Fibroblast of lung (primary cell): ENCODE results near the gene TMC2. TPM values are rescaled to one million over a fixed set of nuclear protein-coding genes. Genes with fewer than 3 reads are reported as not detected.

ENCODE experiments used
- DNase-seq, 2 donors: peaks; one replicate each; pipeline versions ENCODE4 v3.0.0 to v3.0.0-alpha.2; 2010; ENCODE audit warnings: low read depth in 2 of 2
- H2AFZ ChIP-seq: 2 replicates; pipeline ENCODE4 v1.5.1; 2012; ENCODE audit warnings: low read length, control low read depth, inconsistent platforms
- H3K27ac ChIP-seq: 2 replicates; pipeline ENCODE4 v1.5.1; 2011; ENCODE audit warnings: low read length, control low read depth; ENCODE audit not compliant: insufficient read depth
- H3K27me3 ChIP-seq: 2 replicates; pipeline ENCODE4 v1.5.1; 2011; ENCODE audit warnings: mild to moderate bottlenecking, low read length; ENCODE audit not compliant: control insufficient read depth, insufficient read depth
- H3K36me3 ChIP-seq: 2 replicates; pipeline ENCODE4 v1.5.1; 2011; ENCODE audit warnings: low read length; ENCODE audit not compliant: control insufficient read depth, insufficient read depth
- H3K4me1 ChIP-seq: 2 replicates; pipeline ENCODE4 v1.5.1; 2011; ENCODE audit warnings: low read length; ENCODE audit not compliant: control insufficient read depth, insufficient read depth; ENCODE audit errors: extremely low read depth
- H3K4me2 ChIP-seq: 2 replicates; pipeline ENCODE4 v1.5.1; 2011; ENCODE audit warnings: low read length, control low read depth; ENCODE audit not compliant: insufficient read depth; ENCODE audit errors: extremely low read depth
- H3K4me3 ChIP-seq, 4 experiments: fragments of 200-600 bp in 1 of 4; sonication (generic) in 1 of 4; replicated peaks in 1 of 4; 2 replicates each; pipeline ENCODE4 v1.5.1; 2011 to 2016; ENCODE audit warnings: low read length in 4 of 4, low read depth in 3 of 4, mild to moderate bottlenecking in 3 of 4, control low read depth in 2 of 4, inconsistent platforms in 1 of 4, mixed read lengths in 1 of 4; ENCODE audit not compliant: insufficient read depth in 1 of 4; ENCODE audit errors: control extremely low read depth in 1 of 4
- H3K79me2 ChIP-seq: 2 replicates; pipeline ENCODE4 v1.5.1; 2012; ENCODE audit warnings: mild to moderate bottlenecking, low read length, inconsistent platforms; ENCODE audit not compliant: control insufficient read depth, insufficient read depth
- H3K9ac ChIP-seq: 2 replicates; pipeline ENCODE4 v1.5.1; 2011; ENCODE audit warnings: mild to moderate bottlenecking, low read length, control low read depth; ENCODE audit not compliant: insufficient read depth
- H3K9me3 ChIP-seq: 2 replicates; pipeline ENCODE4 v1.5.1; 2012; ENCODE audit warnings: low read depth, low read length; ENCODE audit not compliant: control insufficient read depth, insufficient read depth
- H4K20me1 ChIP-seq: 2 replicates; pipeline ENCODE4 v1.5.1; 2011; ENCODE audit warnings: low read length; ENCODE audit not compliant: control insufficient read depth, insufficient read depth; ENCODE audit errors: extremely low read depth
- EZH2 ChIP-seq: IDR thresholded peaks from 2 replicates; pipeline ENCODE4 v1.5.1; 2012; ENCODE audit warnings: low read length, control low read depth, mild to moderate bottlenecking; ENCODE audit errors: missing control alignments
- polyA plus RNA-seq, 2 donors: library from polyadenylated mRNA; depleted of rRNA in 1 of 2; stranded (reverse) in 1 of 2; unstranded in 1 of 2; fragments of >200 nt; gene quantifications; 2 replicates each; pipeline ENCODE4 v1.2.1, GENCODE V29; 2011 to 2012; ENCODE audit warnings: missing spikeins in 1 of 2
- total RNA-seq: library from RNA; depleted of rRNA; stranded (reverse); fragments of >200 nt; gene quantifications from 2 replicates; pipeline ENCODE4 v1.2.1, GENCODE V29; 2014
- TF ChIP-seq, protein P1 (sequence below), 2 donors: IDR thresholded peaks in 1 of 2; conservative IDR thresholded peaks in 1 of 2; 1 replicate in 1 of 2; 2 replicates in 1 of 2; pipeline ENCODE4 v1.5.1; 2011 to 2012; ENCODE audit warnings: low read length in 2 of 2, control low read depth in 1 of 2, inconsistent platforms in 1 of 2, low read depth in 1 of 2, mild to moderate bottlenecking in 1 of 2

Gene TMC2
- total and polyA plus RNA-seq, 2 donors (not counting 1 experiment from before 2014, with no cell fraction given) = under 0.01 TPM; not detected in 1

- Histone ChIP-seq H3K27ac (no peak overlapping the region), H3K4me1 (no peaks in the 10 kb centered on the region), H3K4me2 (no peak overlapping the region), H3K4me3 (no peak overlapping the region), H4K20me1 (no peaks in the 10 kb centered on the region), H2AFZ (no peak overlapping the region), H3K36me3 (no peaks in the 10 kb centered on the region), H3K9ac (no peak overlapping the region), H3K27me3 (no peaks in the 10 kb centered on the region), H3K9me3 (no peaks in the 10 kb centered on the region), H3K79me2 (no peaks in the 10 kb centered on the region)
- TF ChIP-seq, protein P1, sequence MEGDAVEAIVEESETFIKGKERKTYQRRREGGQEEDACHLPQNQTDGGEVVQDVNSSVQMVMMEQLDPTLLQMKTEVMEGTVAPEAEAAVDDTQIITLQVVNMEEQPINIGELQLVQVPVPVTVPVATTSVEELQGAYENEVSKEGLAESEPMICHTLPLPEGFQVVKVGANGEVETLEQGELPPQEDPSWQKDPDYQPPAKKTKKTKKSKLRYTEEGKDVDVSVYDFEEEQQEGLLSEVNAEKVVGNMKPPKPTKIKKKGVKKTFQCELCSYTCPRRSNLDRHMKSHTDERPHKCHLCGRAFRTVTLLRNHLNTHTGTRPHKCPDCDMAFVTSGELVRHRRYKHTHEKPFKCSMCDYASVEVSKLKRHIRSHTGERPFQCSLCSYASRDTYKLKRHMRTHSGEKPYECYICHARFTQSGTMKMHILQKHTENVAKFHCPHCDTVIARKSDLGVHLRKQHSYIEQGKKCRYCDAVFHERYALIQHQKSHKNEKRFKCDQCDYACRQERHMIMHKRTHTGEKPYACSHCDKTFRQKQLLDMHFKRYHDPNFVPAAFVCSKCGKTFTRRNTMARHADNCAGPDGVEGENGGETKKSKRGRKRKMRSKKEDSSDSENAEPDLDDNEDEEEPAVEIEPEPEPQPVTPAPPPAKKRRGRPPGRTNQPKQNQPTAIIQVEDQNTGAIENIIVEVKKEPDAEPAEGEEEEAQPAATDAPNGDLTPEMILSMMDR (conservative IDR thresholded peaks at IDR 0.05 in 1 of 2, IDR thresholded peaks at IDR 0.05 in 1 of 2; ENCODE audit: low read depth in 1 of 2, low read length in 2 of 2) = no peak
- TF ChIP-seq EZH2 = no peak
- DNase-seq = no peak
These were observed 67.6 kb downstream of the TMC2 start for GRCh38 chr20:2603816-2604505.

- Histone ChIP-seq H3K9me3 (no peaks in the 10 kb centered on the region), H3K4me1 (no peaks in the 10 kb centered on the region), H3K4me3 (no peak overlapping the region), H3K4me2 (no peak overlapping the region), H3K9ac (no peak overlapping the region), H3K27me3 (no peaks in the 10 kb centered on the region), H3K36me3 (no peaks in the 10 kb centered on the region), H2AFZ (no peak overlapping the region), H3K79me2 (no peaks in the 10 kb centered on the region), H4K20me1 (no peaks in the 10 kb centered on the region), H3K27ac (no peak overlapping the region)
- TF ChIP-seq EZH2 = no peak
- TF ChIP-seq, protein P1 (conservative IDR thresholded peaks at IDR 0.05 in 1 of 2, IDR thresholded peaks at IDR 0.05 in 1 of 2; ENCODE audit: low read depth in 1 of 2, low read length in 2 of 2) = no peak
- DNase-seq = no peak
These were observed 68.1 kb downstream of the TMC2 start for GRCh38 chr20:2604506-2604835.

GRCh38 chr20:2606507-2607006 lies 70.2 kb downstream of the TMC2 start:
- Histone ChIP-seq H3K4me2 (no peak overlapping the region), H2AFZ (no peak overlapping the region), H3K36me3 (no peaks in the 10 kb centered on the region), H3K79me2 (no peaks in the 10 kb centered on the region), H3K4me1 (no peaks in the 10 kb centered on the region), H3K9ac (no peak overlapping the region), H3K27me3 (no peaks in the 10 kb centered on the region), H3K27ac (no peak overlapping the region), H3K4me3 (no peak overlapping the region), H4K20me1 (no peaks in the 10 kb centered on the region), H3K9me3 (no peaks in the 10 kb centered on the region)
- DNase-seq = peak in 1 of 2 donors; percentile 9
- no peak for TF ChIP-seq EZH2
